Measurements from ENCODE around the gene WNT11. TPM values are rescaled to one million over a fixed set of nuclear protein-coding genes. Genes with fewer than 3 reads are reported as not detected.

WNT11 gene
- total RNA-seq, 1 experiment from 2014 or later, result not detected

GRCh38 chr11:76210931-76211851 is 4.9 kb upstream of the WNT11 start:
- POLR2A ChIA-PET, result no interaction called here
- H3K27me3 Mint-ChIP-seq (ENCODE audit: insufficient read depth, unreplicated experiment), result no peaks in the 10 kb centered on the region
- intact Hi-C loops (cut with micrococcal nuclease), result no loop called here
- CTCF ChIA-PET, result interaction anchor here (14.1 kb wide), 1 partner anchor 106 kb away, joined by 271 read pairs; no protein-coding TSS in a partner anchor
- no peak for DNase-seq (ENCODE audit: unreplicated experiment)
- H3K4me3 Mint-ChIP-seq (ENCODE audit: unreplicated experiment), result no peak overlapping the region
- no TSS peak for BruUV-seq (replicated peaks)
- H3K36me3 Mint-ChIP-seq (ENCODE audit: insufficient read depth, unreplicated experiment), result no peaks in the 10 kb centered on the region
- no peaks in the 10 kb centered on the region for H3K9me3 Mint-ChIP-seq (ENCODE audit: unreplicated experiment)
- H3K4me1 Mint-ChIP-seq (ENCODE audit: insufficient read depth, unreplicated experiment), result no peaks in the 10 kb centered on the region
- TF ChIP-seq, protein P1, sequence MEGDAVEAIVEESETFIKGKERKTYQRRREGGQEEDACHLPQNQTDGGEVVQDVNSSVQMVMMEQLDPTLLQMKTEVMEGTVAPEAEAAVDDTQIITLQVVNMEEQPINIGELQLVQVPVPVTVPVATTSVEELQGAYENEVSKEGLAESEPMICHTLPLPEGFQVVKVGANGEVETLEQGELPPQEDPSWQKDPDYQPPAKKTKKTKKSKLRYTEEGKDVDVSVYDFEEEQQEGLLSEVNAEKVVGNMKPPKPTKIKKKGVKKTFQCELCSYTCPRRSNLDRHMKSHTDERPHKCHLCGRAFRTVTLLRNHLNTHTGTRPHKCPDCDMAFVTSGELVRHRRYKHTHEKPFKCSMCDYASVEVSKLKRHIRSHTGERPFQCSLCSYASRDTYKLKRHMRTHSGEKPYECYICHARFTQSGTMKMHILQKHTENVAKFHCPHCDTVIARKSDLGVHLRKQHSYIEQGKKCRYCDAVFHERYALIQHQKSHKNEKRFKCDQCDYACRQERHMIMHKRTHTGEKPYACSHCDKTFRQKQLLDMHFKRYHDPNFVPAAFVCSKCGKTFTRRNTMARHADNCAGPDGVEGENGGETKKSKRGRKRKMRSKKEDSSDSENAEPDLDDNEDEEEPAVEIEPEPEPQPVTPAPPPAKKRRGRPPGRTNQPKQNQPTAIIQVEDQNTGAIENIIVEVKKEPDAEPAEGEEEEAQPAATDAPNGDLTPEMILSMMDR (IDR thresholded peaks at IDR 0.05; ENCODE audit: unreplicated experiment), result no peak
- H3K27ac Mint-ChIP-seq (ENCODE audit: low read depth, unreplicated experiment), result no peak overlapping the region

GRCh38 chr11:76209973-76210930 is 4.0 kb upstream of the WNT11 start:
- Mint-ChIP-seq H3K4me1 (ENCODE audit: insufficient read depth, unreplicated experiment) (no peaks in the 10 kb centered on the region), H3K9me3 (ENCODE audit: unreplicated experiment) (no peaks in the 10 kb centered on the region), H3K36me3 (ENCODE audit: insufficient read depth, unreplicated experiment) (no peaks in the 10 kb centered on the region), H3K27ac (ENCODE audit: low read depth, unreplicated experiment) (no peak overlapping the region), H3K27me3 (ENCODE audit: insufficient read depth, unreplicated experiment) (no peaks in the 10 kb centered on the region), H3K4me3 (ENCODE audit: unreplicated experiment) (no peak overlapping the region)
- ChIA-PET POLR2A (no interaction called here), CTCF (interaction anchor here (0.5 to 14.1 kb wide), 5 partner anchors 9 to 107 kb away, joined by 3 to 271 read pairs (median 12); no protein-coding TSS in a partner anchor)
- no peak for DNase-seq (ENCODE audit: unreplicated experiment)
- BruUV-seq (replicated peaks), result no TSS peak
- intact Hi-C loops (cut with micrococcal nuclease), result loop anchor here (2.0 kb wide), 1 partner anchor 303 kb away; no protein-coding TSS in a partner anchor
- TF ChIP-seq, protein P1 (IDR thresholded peaks at IDR 0.05; ENCODE audit: unreplicated experiment), result no peak

- BruUV-seq (replicated peaks), result no TSS peak
- DNase-seq (ENCODE audit: unreplicated experiment), result no peak
- no peaks in the 10 kb centered on the region for H3K27me3 Mint-ChIP-seq (ENCODE audit: insufficient read depth, unreplicated experiment)
- intact Hi-C loops (cut with micrococcal nuclease), result loop anchor here (2.0 kb wide), 1 partner anchor 303 kb away; no protein-coding TSS in a partner anchor
- ChIA-PET POLR2A (interaction anchor here (1.3 to 1.4 kb wide), 2 partner anchors 25 to 105 kb away, joined by 3 to 5 read pairs; no protein-coding TSS in a partner anchor), CTCF (interaction anchor here (0.5 to 14.1 kb wide), 18 partner anchors 10 to 313 kb away, joined by 3 to 271 read pairs (median 8); partner anchors contain the start of genes GVQW3 and THAP12)
- H3K4me3 Mint-ChIP-seq (ENCODE audit: unreplicated experiment), result peak overlapping the region; percentile 68
- H3K9me3 Mint-ChIP-seq (ENCODE audit: unreplicated experiment), result no peaks in the 10 kb centered on the region
- no peaks in the 10 kb centered on the region for H3K4me1 Mint-ChIP-seq (ENCODE audit: insufficient read depth, unreplicated experiment)
- H3K36me3 Mint-ChIP-seq (ENCODE audit: insufficient read depth, unreplicated experiment), result no peaks in the 10 kb centered on the region
- no peak overlapping the region for H3K27ac Mint-ChIP-seq (ENCODE audit: low read depth, unreplicated experiment)
- TF ChIP-seq, protein P1 (IDR thresholded peaks at IDR 0.05; ENCODE audit: unreplicated experiment), result no peak
Observed at GRCh38 chr11:76209375-76209972, 3.2 kb upstream of the WNT11 start.
